GM18520 (cell line): ENCODE results near the gene PPP1R12C.
"Not testable (repeated sequence)": the region's sequence is repeated elsewhere in the genome, so short reads cannot be mapped to it uniquely, and the experiment has no call there.

Experiments
- ATAC-seq: cut with Tn5 transposase; IDR thresholded peaks from one replicate; pipeline ENCODE4 v1.9.1; 2021; ENCODE audit not compliant: unreplicated experiment

Gene PPP1R12C

DNA sequence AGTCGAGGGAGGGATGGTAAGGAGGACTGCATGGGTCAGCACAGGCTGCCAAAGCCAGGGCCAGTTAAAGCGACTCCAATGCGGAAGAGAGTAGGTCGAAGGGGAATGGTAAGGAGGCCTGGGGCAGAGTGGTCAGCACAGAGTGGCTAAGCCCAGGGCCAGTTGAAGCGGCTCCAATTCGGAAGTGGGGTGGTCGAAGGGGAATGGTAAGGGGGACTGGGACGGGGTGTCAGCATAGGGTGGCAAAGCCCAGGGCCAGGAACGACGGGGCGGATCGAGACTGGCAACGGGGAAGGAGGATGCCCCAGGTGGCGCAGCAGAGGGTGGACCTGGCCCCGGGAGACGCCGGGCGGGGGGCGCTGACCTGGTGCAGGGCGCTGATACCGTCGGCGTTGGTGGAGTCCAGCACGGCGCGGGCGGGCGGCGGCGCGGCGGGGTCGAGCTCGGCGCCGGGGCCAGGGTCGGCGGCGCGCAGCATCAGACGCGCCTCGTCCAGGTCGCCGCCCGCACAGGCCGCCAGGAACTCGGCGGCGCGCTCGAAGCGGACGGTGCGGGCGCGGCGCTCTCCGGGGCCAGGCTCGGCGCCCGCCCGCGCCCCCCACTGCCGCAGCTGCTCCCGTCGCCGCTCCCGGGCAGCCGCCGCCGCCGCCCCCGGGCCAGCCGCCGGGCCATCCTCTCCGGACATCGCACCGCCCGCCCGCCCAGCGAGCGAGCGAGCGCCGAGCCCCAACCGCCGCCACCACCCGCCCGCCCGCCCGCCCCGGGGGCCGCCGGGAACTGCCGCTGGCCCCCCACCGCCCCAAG, at the start of gene PPP1R12C:
TSS of gene PPP1R12C (minus strand) at position 779 of the 804 bp plus-strand sequence. CDS start at position 685, 94 bp downstream.
- ATAC-seq, result no peak

DNA sequence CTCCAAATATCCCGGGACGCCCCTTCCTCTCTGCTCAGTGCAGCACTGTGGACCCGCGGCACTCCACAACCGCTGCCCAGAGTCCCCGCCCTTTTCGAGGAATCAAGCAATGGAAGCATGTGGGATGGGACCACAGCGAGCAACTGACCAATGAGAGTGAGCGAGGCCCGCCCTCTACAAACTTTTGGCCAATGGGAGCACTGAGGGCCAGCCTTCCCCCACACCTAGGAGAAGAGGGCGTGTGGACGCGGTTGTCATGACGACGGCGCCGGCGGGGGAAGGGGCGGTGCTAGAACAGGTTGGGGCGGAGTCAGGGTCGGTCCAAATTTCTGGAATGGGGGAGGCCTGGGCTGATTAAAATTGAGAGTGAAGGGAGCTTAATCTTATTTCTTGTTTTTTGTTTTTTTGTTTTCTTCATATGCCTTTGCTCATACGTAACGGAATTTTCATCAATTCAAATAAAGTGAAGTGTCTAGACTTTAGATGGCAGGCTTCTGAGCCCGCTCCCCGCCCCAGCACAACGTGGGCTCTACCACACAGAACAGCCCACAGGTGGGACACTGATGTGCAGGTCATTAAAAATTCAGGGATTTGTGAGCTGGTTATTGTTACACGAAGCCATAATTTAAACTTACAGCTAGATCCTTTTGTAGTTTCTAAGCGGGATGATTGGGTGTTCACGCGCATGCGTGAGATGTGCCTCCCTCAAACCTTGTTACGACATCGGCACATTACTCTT, 49.3 kb upstream of the PPP1R12C start, which contains the start of gene DNAAF3:
TSS of gene DNAAF3 (minus strand) at position 84 of the 739 bp plus-strand sequence. CDS start 200 bp downstream, outside the sequence.
- no peak for ATAC-seq

DNA sequence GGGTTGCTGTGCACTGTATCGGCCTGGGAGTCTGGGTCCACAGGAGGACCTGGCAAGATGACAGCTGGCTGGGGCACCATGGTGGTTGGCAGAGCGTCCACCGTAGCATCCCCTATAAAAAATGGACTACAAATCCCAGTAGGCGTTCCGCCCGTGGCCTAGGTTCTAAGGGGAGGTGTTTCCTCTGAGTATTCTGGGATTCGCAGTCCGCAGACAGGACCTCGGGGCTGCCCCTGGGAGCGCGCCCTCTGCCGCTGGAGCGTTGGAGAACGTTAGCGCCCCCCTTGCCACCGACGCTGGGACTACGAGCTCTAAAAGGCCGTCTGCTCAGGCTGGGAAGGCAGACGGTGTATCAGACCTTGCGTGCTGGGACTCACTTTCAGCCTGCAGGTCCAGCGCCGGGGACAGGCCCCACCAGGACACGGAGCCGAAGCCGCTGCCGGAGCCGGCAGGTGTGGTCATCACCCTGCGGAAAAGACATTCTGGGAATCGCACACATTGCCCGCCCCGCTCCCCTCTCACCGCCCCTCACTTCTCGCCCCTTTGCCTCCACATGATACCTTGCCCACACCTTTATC, 48.6 kb upstream of the PPP1R12C start:
- no peak for ATAC-seq

- ATAC-seq, result no peak
These were observed 44.3 kb upstream of the PPP1R12C start for GRCh38 chr19:55161571-55162322.

- ATAC-seq, result no peak
These were observed 43.5 kb upstream of the PPP1R12C start for GRCh38 chr19:55160986-55161365.

- ATAC-seq, result no peak
These were observed 42.9 kb upstream of the PPP1R12C start for GRCh38 chr19:55160128-55160985.

GRCh38 chr19:55158848-55159749, 41.7 kb upstream of the PPP1R12C start:
- no peak for ATAC-seq

GRCh38 chr19:55158423-55158822, 41.0 kb upstream of the PPP1R12C start:
- no peak for ATAC-seq

- no peak for ATAC-seq
These were observed 39.8 kb upstream of the PPP1R12C start, which contains the start of gene TNNI3 for GRCh38 chr19:55157064-55157908. TSS of gene TNNI3 (minus strand) at chr19:55157732. CDS start at chr19:55157589, 143 bp downstream.

- ATAC-seq, result no peak
These were observed 39.0 kb upstream of the PPP1R12C start for GRCh38 chr19:55156202-55157063.

- ATAC-seq, result not testable (repeated sequence)
These were observed 38.3 kb upstream of the PPP1R12C start for GRCh38 chr19:55155784-55156183.

DNA sequence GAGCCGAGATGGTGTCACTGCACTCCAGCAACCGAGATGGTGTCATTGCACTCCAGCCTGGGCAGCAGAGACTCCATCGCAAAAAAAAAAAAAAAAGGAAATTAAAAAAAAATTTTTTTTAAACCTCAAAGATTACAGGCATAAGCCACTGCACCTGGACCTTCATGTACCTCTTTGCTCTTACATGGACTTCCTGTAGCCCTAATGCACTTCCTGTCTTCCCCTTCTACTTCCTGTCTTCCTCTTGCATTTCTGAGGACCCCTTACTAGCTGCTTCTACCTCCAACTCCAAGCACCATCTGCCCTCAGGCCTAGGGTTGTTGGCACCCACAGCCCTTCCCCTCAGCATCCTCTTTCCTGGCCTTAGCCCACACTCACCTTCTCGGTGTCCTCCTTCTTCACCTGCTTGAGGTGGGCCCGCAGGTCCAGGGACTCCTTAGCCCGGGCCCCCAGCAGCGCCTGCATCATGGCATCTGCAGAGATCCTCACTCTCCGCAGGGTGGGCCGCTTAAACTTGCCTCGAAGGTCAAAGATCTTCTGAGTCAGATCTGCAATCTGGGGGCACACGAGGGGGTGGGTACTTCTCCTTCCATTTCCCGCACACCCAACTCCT, 36.3 kb upstream of the PPP1R12C start:
- ATAC-seq, result no peak

GRCh38 chr19:55152017-55152416, 34.6 kb upstream of the PPP1R12C start:
- ATAC-seq, result no peak

- ATAC-seq, result no peak
These were observed 31.9 kb upstream of the PPP1R12C start, which contains the start of gene TNNT1 for GRCh38 chr19:55149078-55150003. TSS of gene TNNT1 (minus strand) at chr19:55149206. CDS start at chr19:55147157, 2,049 bp downstream.

GRCh38 chr19:55147545-55148251, 30.3 kb upstream of the PPP1R12C start:
- ATAC-seq, result no peak
